ENCODE results near the gene SOS1. TPM values are rescaled to one million over a fixed set of nuclear protein-coding genes. Genes with fewer than 3 reads are reported as not detected.
A peak's percentile ranks its signal among the peaks of the same experiment; 100 is the strongest.
"Not testable (repeated sequence)": the region's sequence is repeated elsewhere in the genome, so short reads cannot be mapped to it uniquely, and the experiment has no call there.

SOS1 gene
- total RNA-seq, 1 donor from 2014 or later, result 44.0 TPM

DNA sequence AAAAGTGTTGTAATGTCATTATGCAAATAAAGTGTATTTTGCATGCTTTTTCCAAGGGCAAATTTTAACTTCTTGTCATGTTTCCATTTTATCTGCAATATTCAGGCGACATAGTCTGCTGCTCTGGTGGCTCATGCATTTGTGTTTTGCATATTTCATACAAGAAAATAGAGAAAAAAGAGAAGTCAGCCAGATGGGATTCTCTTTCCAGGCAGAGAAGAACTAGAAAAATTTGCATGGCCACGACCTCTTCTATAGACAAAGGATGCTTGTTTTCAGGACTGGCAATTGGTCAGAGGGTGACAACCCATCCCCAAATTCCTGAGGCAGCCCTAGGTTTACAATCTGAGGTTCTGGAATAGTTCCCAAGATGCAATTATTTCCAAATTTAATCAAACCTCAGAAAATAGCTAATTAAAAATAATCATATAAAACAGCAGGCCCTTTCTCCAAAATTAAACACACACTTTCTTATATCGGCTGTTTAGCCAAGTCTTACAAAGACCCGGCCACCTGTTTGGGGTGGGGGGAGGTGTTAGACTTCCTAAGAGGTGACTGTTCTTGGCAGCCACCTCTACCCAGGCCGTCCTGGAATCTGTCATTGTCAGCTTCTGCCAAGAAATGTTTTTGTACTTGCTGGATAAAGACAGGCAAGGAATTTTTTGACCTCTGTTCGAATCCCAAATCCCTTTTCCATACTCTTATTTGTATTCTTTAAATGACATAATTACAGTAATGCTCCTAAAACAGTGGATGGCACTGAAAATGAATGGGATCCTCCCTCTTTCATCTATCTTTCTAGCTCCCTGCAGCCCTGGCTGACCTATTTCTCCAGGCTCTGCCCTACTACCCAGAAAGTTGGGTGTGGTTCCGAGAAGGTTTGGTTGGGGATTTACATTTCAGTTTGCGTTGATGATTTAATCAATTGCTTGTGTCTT, 20.8 kb upstream of the SOS1 start:
- H3K9ac ChIP-seq (ENCODE audit: low read length), result no peak overlapping the region
- TF ChIP-seq, protein P1, sequence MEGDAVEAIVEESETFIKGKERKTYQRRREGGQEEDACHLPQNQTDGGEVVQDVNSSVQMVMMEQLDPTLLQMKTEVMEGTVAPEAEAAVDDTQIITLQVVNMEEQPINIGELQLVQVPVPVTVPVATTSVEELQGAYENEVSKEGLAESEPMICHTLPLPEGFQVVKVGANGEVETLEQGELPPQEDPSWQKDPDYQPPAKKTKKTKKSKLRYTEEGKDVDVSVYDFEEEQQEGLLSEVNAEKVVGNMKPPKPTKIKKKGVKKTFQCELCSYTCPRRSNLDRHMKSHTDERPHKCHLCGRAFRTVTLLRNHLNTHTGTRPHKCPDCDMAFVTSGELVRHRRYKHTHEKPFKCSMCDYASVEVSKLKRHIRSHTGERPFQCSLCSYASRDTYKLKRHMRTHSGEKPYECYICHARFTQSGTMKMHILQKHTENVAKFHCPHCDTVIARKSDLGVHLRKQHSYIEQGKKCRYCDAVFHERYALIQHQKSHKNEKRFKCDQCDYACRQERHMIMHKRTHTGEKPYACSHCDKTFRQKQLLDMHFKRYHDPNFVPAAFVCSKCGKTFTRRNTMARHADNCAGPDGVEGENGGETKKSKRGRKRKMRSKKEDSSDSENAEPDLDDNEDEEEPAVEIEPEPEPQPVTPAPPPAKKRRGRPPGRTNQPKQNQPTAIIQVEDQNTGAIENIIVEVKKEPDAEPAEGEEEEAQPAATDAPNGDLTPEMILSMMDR (IDR thresholded peaks at IDR 0.05; ENCODE audit: insufficient read depth, low read depth, low read length), result no peak
- no peak for TF ChIP-seq EZH2 (IDR thresholded peaks at IDR 0.05; ENCODE audit: insufficient read depth, low read length)
- H3K4me2 ChIP-seq (ENCODE audit: low read length), result no peak overlapping the region
- H3K4me1 ChIP-seq (ENCODE audit: insufficient read depth, low read length), result no peaks in the 10 kb centered on the region
- H3K27ac ChIP-seq (ENCODE audit: low read depth, low read length), result no peak overlapping the region
- no peak overlapping the region for H3K4me3 ChIP-seq (ENCODE audit: insufficient read depth, low read depth, low read length)
- DNase-seq (ENCODE audit: low read depth), result peak; percentile 58
- H3K9me3 ChIP-seq (ENCODE audit: insufficient read depth, low read depth, low read length), result no peaks in the 10 kb centered on the region
- H3K27me3 ChIP-seq (ENCODE audit: insufficient read depth, low read length), result no peaks in the 10 kb centered on the region
- H3K27ac Mint-ChIP-seq (ENCODE audit: unreplicated experiment), result no peak overlapping the region
- no peak overlapping the region for H2AFZ ChIP-seq (ENCODE audit: low read depth, low read length)
- H3K4me1 Mint-ChIP-seq (ENCODE audit: low read depth, unreplicated experiment), result peaks cover 10% of the 10 kb centered on the region
- no peaks in the 10 kb centered on the region for H4K20me1 ChIP-seq (ENCODE audit: insufficient read depth, low read length)
- no peaks in the 10 kb centered on the region for H3K27me3 Mint-ChIP-seq (ENCODE audit: low read depth, unreplicated experiment)
- H3K4me3 Mint-ChIP-seq (ENCODE audit: unreplicated experiment), result no peak overlapping the region
- FAIRE-seq, result no peak
- H3K9me3 Mint-ChIP-seq (ENCODE audit: unreplicated experiment), result no peaks in the 10 kb centered on the region
- H3K79me2 ChIP-seq (ENCODE audit: insufficient read depth, low read length), result no peaks in the 10 kb centered on the region
- no peaks in the 10 kb centered on the region for H3K36me3 ChIP-seq (ENCODE audit: insufficient read depth, low read length)
- no peaks in the 10 kb centered on the region for H3K36me3 Mint-ChIP-seq (ENCODE audit: low read depth, unreplicated experiment)

- not testable (repeated sequence) for H3K4me3 Mint-ChIP-seq (ENCODE audit: unreplicated experiment); H3K4me1 Mint-ChIP-seq (ENCODE audit: low read depth, unreplicated experiment); H3K4me3 ChIP-seq (ENCODE audit: insufficient read depth, low read depth, low read length); H3K9ac ChIP-seq (ENCODE audit: low read length); H3K27me3 Mint-ChIP-seq (ENCODE audit: low read depth, unreplicated experiment); H3K36me3 ChIP-seq (ENCODE audit: insufficient read depth, low read length); H3K27ac Mint-ChIP-seq (ENCODE audit: unreplicated experiment); H3K9me3 Mint-ChIP-seq (ENCODE audit: unreplicated experiment); H3K4me1 ChIP-seq (ENCODE audit: insufficient read depth, low read length); DNase-seq (ENCODE audit: low read depth); H3K79me2 ChIP-seq (ENCODE audit: insufficient read depth, low read length); H3K27me3 ChIP-seq (ENCODE audit: insufficient read depth, low read length); H3K27ac ChIP-seq (ENCODE audit: low read depth, low read length); H4K20me1 ChIP-seq (ENCODE audit: insufficient read depth, low read length); H3K4me2 ChIP-seq (ENCODE audit: low read length); H3K9me3 ChIP-seq (ENCODE audit: insufficient read depth, low read depth, low read length); H2AFZ ChIP-seq (ENCODE audit: low read depth, low read length); FAIRE-seq; H3K36me3 Mint-ChIP-seq (ENCODE audit: low read depth, unreplicated experiment)
Observed at GRCh38 chr2:39140948-39141333, 20.1 kb upstream of the SOS1 start.

- Histone ChIP-seq H3K9ac (ENCODE audit: low read length) (no peak overlapping the region), H3K4me3 (ENCODE audit: insufficient read depth, low read depth, low read length) (no peak overlapping the region), H3K9me3 (ENCODE audit: insufficient read depth, low read depth, low read length) (no peaks in the 10 kb centered on the region), H3K4me1 (ENCODE audit: insufficient read depth, low read length) (no peaks in the 10 kb centered on the region), H2AFZ (ENCODE audit: low read depth, low read length) (no peak overlapping the region), H4K20me1 (ENCODE audit: insufficient read depth, low read length) (no peaks in the 10 kb centered on the region), H3K36me3 (ENCODE audit: insufficient read depth, low read length) (no peaks in the 10 kb centered on the region), H3K79me2 (ENCODE audit: insufficient read depth, low read length) (no peaks in the 10 kb centered on the region), H3K27ac (ENCODE audit: low read depth, low read length) (no peak overlapping the region), H3K4me2 (ENCODE audit: low read length) (no peak overlapping the region), H3K27me3 (ENCODE audit: insufficient read depth, low read length) (no peaks in the 10 kb centered on the region)
- TF ChIP-seq, protein P1 (IDR thresholded peaks at IDR 0.05; ENCODE audit: insufficient read depth, low read depth, low read length), result no peak
- TF ChIP-seq EZH2 (IDR thresholded peaks at IDR 0.05; ENCODE audit: insufficient read depth, low read length), result no peak
- no peak for DNase-seq (ENCODE audit: low read depth)
- Mint-ChIP-seq H3K4me1 (ENCODE audit: low read depth, unreplicated experiment) (peaks cover 10% of the 10 kb centered on the region), H3K27ac (ENCODE audit: unreplicated experiment) (no peak overlapping the region), H3K4me3 (ENCODE audit: unreplicated experiment) (no peak overlapping the region), H3K27me3 (ENCODE audit: low read depth, unreplicated experiment) (no peaks in the 10 kb centered on the region), H3K36me3 (ENCODE audit: low read depth, unreplicated experiment) (no peaks in the 10 kb centered on the region), H3K9me3 (ENCODE audit: unreplicated experiment) (no peaks in the 10 kb centered on the region)
- no peak for FAIRE-seq
Observed at GRCh38 chr2:39140322-39140847, 19.5 kb upstream of the SOS1 start.
